H1 (cell line): Measurements from ENCODE around the gene SMTN. TPM values are rescaled to one million over a fixed set of nuclear protein-coding genes. Genes with fewer than 3 reads are reported as not detected.
A peak's percentile ranks its signal among the peaks of the same experiment; 100 is the strongest.

ENCODE experiments used
- BCL11A ChIP-seq, 2 experiments: IDR thresholded peaks; one replicate each; pipeline ENCODE4 v1.6.1; 2011; ENCODE audit warnings: low read depth in 2 of 2, low read length in 2 of 2, mild to moderate bottlenecking in 2 of 2
- GABPA ChIP-seq: IDR thresholded peaks from 2 replicates; pipeline ENCODE4 v1.6.1; 2011; ENCODE audit warnings: mild to moderate bottlenecking, low read length, moderate library complexity, borderline replicate concordance; ENCODE audit not compliant: insufficient read depth
- NRF1 ChIP-seq: IDR thresholded peaks from 2 replicates; pipeline ENCODE4 v1.6.1; 2011; ENCODE audit warnings: mild to moderate bottlenecking, low read depth, low read length, improper control_type of control experiment
- POLR2AphosphoS5 ChIP-seq: IDR thresholded peaks from 2 replicates; pipeline ENCODE4 v1.6.1; 2011; ENCODE audit warnings: low read depth, low read length
- SP1 ChIP-seq: IDR thresholded peaks from 2 replicates; pipeline ENCODE4 v1.6.1; 2011; ENCODE audit warnings: low read depth, low read length
- SUZ12 ChIP-seq: fragments of 200-600 bp; sonication (generic); IDR thresholded peaks from 2 replicates; pipeline ENCODE4 v1.6.1; 2012; ENCODE audit warnings: mild to moderate bottlenecking, inconsistent platforms, low read length, moderate library complexity, mixed read lengths
- polyA plus RNA-seq, 7 experiments: library from polyadenylated mRNA; depleted of rRNA in 3 of 7; stranded (reverse) in 5 of 7; unstranded in 2 of 7; fragments of >200 nt in 5 of 7; fragments of 200-250 nt in 2 of 7; gene quantifications; 1 replicate in 5 of 7; 2 replicates in 1 of 7; 4 replicates in 1 of 7; pipeline versions ENCODE4 v1.2.1 to v1.2.3, GENCODE V29; 2011 to 2013; ENCODE audit warnings: missing spikeins in 2 of 7, mixed read lengths in 2 of 7
- total RNA-seq: library from RNA; stranded (reverse); fragmentation: NEBNext Ultra II Directional; extraction: Animal tissue kit (Norgen Biotek cat#: 25700); gene quantifications from 2 replicates; pipeline ENCODE4 v1.2.1, GENCODE V29; 2021
- TF ChIP-seq, protein P1 (sequence below), 3 experiments: IDR thresholded peaks; 1 replicate in 2 of 3; 2 replicates in 1 of 3; pipeline versions ENCODE4 v1.5.1 to v1.6.1; 2011; ENCODE audit warnings: low read length in 3 of 3, mild to moderate bottlenecking in 3 of 3, inconsistent platforms in 2 of 3, low read depth in 1 of 3, moderate library complexity in 1 of 3; ENCODE audit not compliant: insufficient read depth in 1 of 3; ENCODE audit errors: control extremely low read depth in 1 of 3

SMTN gene
- total and polyA plus RNA-seq, 2 of the 8 experiments (the other 6 are each of a cell fraction or from before 2014, with no cell fraction given): 12.3 to 20.8 TPM

DNA sequence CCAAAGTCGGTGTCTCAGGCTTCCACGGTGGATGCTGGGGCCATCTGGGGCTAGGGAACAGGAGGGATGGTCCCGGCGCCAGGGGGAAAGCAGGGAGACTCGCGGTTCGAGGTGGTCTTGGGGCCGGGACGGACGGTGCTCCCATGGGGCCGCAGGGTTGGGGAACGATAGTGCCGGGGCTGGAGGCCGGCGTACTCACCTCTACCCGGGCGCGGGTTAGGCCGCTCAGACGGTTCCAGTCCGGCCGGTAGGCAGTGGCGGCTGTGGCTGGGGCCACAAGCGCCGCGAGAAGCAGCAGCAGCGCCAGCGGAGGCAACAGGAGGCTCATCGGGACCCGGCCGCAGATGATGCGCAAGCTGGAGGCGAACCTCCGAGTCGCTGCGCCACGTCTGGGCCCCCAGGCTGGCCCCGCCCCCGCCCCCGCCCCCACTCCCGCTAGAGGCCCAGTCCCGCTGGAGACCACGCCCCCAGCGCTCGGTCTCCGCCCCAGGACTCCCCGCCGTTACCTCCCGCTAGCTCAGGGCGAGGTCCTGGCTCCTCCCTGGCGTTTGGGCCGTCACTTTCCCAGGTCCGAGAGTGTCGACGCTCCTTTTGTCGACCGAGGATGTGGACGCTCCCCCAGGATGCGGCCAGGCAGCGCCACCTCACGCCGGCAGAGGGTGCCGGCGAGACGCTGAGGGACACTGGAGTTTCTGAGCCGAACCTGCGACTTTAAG, 26.2 kb downstream of the SMTN start, which contains the start of gene SELENOM (continued):
- TF ChIP-seq, protein P1, sequence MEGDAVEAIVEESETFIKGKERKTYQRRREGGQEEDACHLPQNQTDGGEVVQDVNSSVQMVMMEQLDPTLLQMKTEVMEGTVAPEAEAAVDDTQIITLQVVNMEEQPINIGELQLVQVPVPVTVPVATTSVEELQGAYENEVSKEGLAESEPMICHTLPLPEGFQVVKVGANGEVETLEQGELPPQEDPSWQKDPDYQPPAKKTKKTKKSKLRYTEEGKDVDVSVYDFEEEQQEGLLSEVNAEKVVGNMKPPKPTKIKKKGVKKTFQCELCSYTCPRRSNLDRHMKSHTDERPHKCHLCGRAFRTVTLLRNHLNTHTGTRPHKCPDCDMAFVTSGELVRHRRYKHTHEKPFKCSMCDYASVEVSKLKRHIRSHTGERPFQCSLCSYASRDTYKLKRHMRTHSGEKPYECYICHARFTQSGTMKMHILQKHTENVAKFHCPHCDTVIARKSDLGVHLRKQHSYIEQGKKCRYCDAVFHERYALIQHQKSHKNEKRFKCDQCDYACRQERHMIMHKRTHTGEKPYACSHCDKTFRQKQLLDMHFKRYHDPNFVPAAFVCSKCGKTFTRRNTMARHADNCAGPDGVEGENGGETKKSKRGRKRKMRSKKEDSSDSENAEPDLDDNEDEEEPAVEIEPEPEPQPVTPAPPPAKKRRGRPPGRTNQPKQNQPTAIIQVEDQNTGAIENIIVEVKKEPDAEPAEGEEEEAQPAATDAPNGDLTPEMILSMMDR (IDR thresholded peaks at IDR 0.05; ENCODE audit: control extremely low read depth in 1 of 3, insufficient read depth in 1 of 3, low read depth in 1 of 3, low read length in 3 of 3): peak; percentile 75 to 83 (median 76)
- peak; percentile 65 for TF ChIP-seq POLR2AphosphoS5
- TF ChIP-seq BCL11A (IDR thresholded peaks at IDR 0.05; ENCODE audit: low read depth in 2 of 2, low read length in 2 of 2): no peak
- no peak for TF ChIP-seq SUZ12
- no peak for TF ChIP-seq SP1
- 0 out of 2 replicates have a peak, but pooled peaks have one; percentile 45 for TF ChIP-seq GABPA
- 0 out of 2 replicates have a peak, but pooled peaks have one; percentile 21 for TF ChIP-seq NRF1
